WTC11 (cell line): ENCODE results near the gene SLC8B1. TPM values are rescaled to one million over a fixed set of nuclear protein-coding genes. Genes with fewer than 3 reads are reported as not detected.

ENCODE experiments used
- ATAC-seq: fragments of 200-7000 bp; cut with Tn5 transposase; 2 replicates; pipeline ENCODE4 v1.10.0; 2021; ENCODE audit warnings: mild to moderate bottlenecking, moderate library complexity
- CTCF ChIA-PET: fragments of 300-600 bp; sonication (Branson Sonifier 250); formaldehyde crosslinking; loops from one replicate; lab custom pipeline; 2021; ENCODE audit warnings: antibody characterized with exemption; lab: Charles Lee
- POLR2A ChIA-PET: fragments of 350-600 bp; sonication (Branson Sonifier 250); formaldehyde crosslinking; loops from one replicate; lab custom pipeline; 2021; ENCODE audit warnings: antibody characterized with exemption; lab: Charles Lee
- DNase-seq: peaks from one replicate; pipeline ENCODE4 v3.0.0; 2021; ENCODE audit warnings: low spot score
- H3K27ac Mint-ChIP-seq: 2 replicates; pipeline ENCODE4 v1.8.0; 2021; ENCODE audit warnings: mixed read lengths
- H3K27me3 Mint-ChIP-seq: 2 replicates; pipeline ENCODE4 v1.8.0; 2021; ENCODE audit warnings: low read depth, mild to moderate bottlenecking, moderate library complexity, mixed read lengths
- H3K36me3 Mint-ChIP-seq: 2 replicates; pipeline ENCODE4 v1.8.0; 2021; ENCODE audit warnings: mixed read lengths
- H3K4me1 Mint-ChIP-seq: 2 replicates; pipeline ENCODE4 v1.8.0; 2022; ENCODE audit warnings: mixed read lengths
- H3K4me3 Mint-ChIP-seq: 2 replicates; pipeline ENCODE4 v1.8.0; 2021; ENCODE audit warnings: mild to moderate bottlenecking, moderate library complexity, mixed read lengths
- H3K9me3 Mint-ChIP-seq: 2 replicates; pipeline ENCODE4 v1.8.0; 2021; ENCODE audit warnings: mixed read lengths
- FOXJ3 ChIP-seq: sonication (generic); formaldehyde crosslinking; IDR thresholded peaks from 2 replicates; pipeline ENCODE4 v1.9.0; 2021; ENCODE audit warnings: missing genetic modification reagents, mild to moderate bottlenecking, borderline replicate concordance
- HMGA2 ChIP-seq: fragments of 250-450 bp; sonication (Bioruptor Pico); IDR thresholded peaks from 2 replicates; pipeline ENCODE4 v1.4.0; 2021; ENCODE audit warnings: mild to moderate bottlenecking, moderate library complexity
- JAZF1 ChIP-seq: fragments of 250-450 bp; sonication (Bioruptor Pico); IDR thresholded peaks from 2 replicates; pipeline ENCODE4 v1.9.0; 2021; ENCODE audit warnings: moderate library complexity, mild to moderate bottlenecking, inconsistent platforms
- MYBL2 ChIP-seq: sonication (generic); formaldehyde crosslinking; IDR thresholded peaks from 2 replicates; pipeline ENCODE4 v1.8.1; 2023; ENCODE audit warnings: mild to moderate bottlenecking, moderate library complexity, missing genetic modification reagents
- NFATC4 ChIP-seq: fragments of 250-450 bp; sonication (Bioruptor Pico); IDR thresholded peaks from 2 replicates; pipeline ENCODE4 v1.9.0; 2021; ENCODE audit warnings: mild to moderate bottlenecking
- NR2C2 ChIP-seq: sonication (generic); formaldehyde crosslinking; IDR thresholded peaks from 2 replicates; pipeline ENCODE4 v1.8.0; 2022; ENCODE audit warnings: mild to moderate bottlenecking, missing genetic modification reagents
- NR3C1 ChIP-seq: sonication (generic); formaldehyde crosslinking; conservative IDR thresholded peaks from 2 replicates; pipeline ENCODE4 v1.8.1; 2023; ENCODE audit warnings: low read depth, mild to moderate bottlenecking, missing genetic modification reagents
- PRRX2 ChIP-seq: fragments of 250-450 bp; sonication (Bioruptor Pico); IDR thresholded peaks from 2 replicates; pipeline ENCODE4 v1.8.0; 2021; ENCODE audit warnings: mild to moderate bottlenecking
- RELA ChIP-seq: sonication (generic); formaldehyde crosslinking; IDR thresholded peaks from 2 replicates; pipeline ENCODE4 v1.8.1; 2022; ENCODE audit warnings: missing genetic modification reagents, mild to moderate bottlenecking, borderline replicate concordance
- TEAD1 ChIP-seq: sonication (generic); formaldehyde crosslinking; IDR thresholded peaks from 2 replicates; pipeline ENCODE4 v1.8.0; 2022; ENCODE audit warnings: mild to moderate bottlenecking, missing genetic modification reagents
- TEAD4 ChIP-seq: sonication (generic); formaldehyde crosslinking; IDR thresholded peaks from 2 replicates; pipeline ENCODE4 v1.8.0; 2022; ENCODE audit warnings: mild to moderate bottlenecking, missing genetic modification reagents
- TP53 ChIP-seq: sonication (generic); formaldehyde crosslinking; IDR thresholded peaks from 2 replicates; pipeline ENCODE4 v1.8.1; 2023; ENCODE audit warnings: mild to moderate bottlenecking, missing genetic modification reagents
- ZNF138 ChIP-seq: sonication (generic); formaldehyde crosslinking; conservative IDR thresholded peaks from 2 replicates; pipeline ENCODE4 v1.8.1; 2022; ENCODE audit warnings: mild to moderate bottlenecking, moderate library complexity, missing genetic modification reagents
- ZNF317 ChIP-seq: sonication (generic); formaldehyde crosslinking; IDR thresholded peaks from 2 replicates; pipeline ENCODE4 v1.8.1; 2023; ENCODE audit warnings: low read depth, mild to moderate bottlenecking, moderate library complexity, missing genetic modification reagents, borderline replicate concordance
- total RNA-seq: library from RNA; stranded (reverse); gene quantifications from 3 replicates; pipeline ENCODE4 v1.2.3, GENCODE V29; 2021
- TF ChIP-seq, protein P1 (sequence below): sonication (generic); formaldehyde crosslinking; IDR thresholded peaks from 2 replicates; pipeline ENCODE4 v1.8.1; 2023; ENCODE audit warnings: mild to moderate bottlenecking, missing genetic modification reagents, moderate library complexity
- TF ChIP-seq, protein P2 (sequence below): sonication (generic); formaldehyde crosslinking; IDR thresholded peaks from 2 replicates; pipeline ENCODE4 v1.8.1; 2022; ENCODE audit warnings: mild to moderate bottlenecking, missing genetic modification reagents, moderate library complexity, borderline replicate concordance
- TF ChIP-seq, protein P3 (sequence below): sonication (generic); formaldehyde crosslinking; IDR thresholded peaks from 2 replicates; pipeline ENCODE4 v1.8.1; 2022; ENCODE audit warnings: low read depth, mild to moderate bottlenecking, moderate library complexity, missing genetic modification reagents, borderline replicate concordance
- TF ChIP-seq, protein P4 (sequence below): sonication (generic); formaldehyde crosslinking; IDR thresholded peaks from 2 replicates; pipeline ENCODE4 v1.8.1; 2023; ENCODE audit warnings: mild to moderate bottlenecking, missing genetic modification reagents, moderate library complexity
- TF ChIP-seq, protein P5 (sequence below): fragments of 250-450 bp; sonication (Bioruptor Pico); IDR thresholded peaks from 2 replicates; pipeline ENCODE4 v1.8.0; 2021; ENCODE audit warnings: mild to moderate bottlenecking

SLC8B1 gene
- total RNA-seq, 1 experiment from 2014 or later = 13.8 TPM

DNA sequence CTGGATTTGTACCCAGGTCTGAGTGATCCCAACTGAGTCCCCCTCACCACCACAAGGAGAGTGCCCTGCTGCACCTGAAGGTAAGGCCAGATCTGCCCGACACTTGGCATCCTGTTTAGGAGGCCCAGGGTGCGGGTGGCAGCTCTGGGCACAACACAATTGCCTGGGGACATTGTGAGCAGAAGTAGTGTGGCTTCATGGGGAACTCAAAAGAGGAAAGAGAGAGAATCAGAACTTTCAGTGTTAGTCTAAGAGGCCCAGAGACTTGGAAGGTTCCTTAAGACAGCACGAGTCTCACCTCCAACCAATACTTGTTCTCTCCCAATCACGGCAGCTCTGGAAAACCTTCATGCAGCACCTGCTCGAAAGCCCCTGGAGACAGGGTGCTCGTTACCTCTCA lies 6.6 kb upstream of the SLC8B1 start:
- Mint-ChIP-seq H3K27ac (no peak overlapping the region), H3K27me3 (no peaks in the 10 kb centered on the region; the same call in 1 of the 2 replicates)
- ATAC-seq = no peak
- DNase-seq = no peak
- no peak for TF ChIP-seq TEAD1 (CRISPR knock-in tag)
- no peak for TF ChIP-seq JAZF1 (CRISPR knock-in tag)
- TF ChIP-seq ZNF138 (CRISPR knock-in tag) = no peak
- TF ChIP-seq NR3C1 (CRISPR knock-in tag) = no peak
- TF ChIP-seq RELA (CRISPR knock-in tag) = no peak
- TF ChIP-seq, protein P1, sequence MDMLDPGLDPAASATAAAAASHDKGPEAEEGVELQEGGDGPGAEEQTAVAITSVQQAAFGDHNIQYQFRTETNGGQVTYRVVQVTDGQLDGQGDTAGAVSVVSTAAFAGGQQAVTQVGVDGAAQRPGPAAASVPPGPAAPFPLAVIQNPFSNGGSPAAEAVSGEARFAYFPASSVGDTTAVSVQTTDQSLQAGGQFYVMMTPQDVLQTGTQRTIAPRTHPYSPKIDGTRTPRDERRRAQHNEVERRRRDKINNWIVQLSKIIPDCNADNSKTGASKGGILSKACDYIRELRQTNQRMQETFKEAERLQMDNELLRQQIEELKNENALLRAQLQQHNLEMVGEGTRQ = no peak
- TF ChIP-seq FOXJ3 = no peak
- TF ChIP-seq MYBL2 (CRISPR knock-in tag) = no peak
- TF ChIP-seq, protein P2, sequence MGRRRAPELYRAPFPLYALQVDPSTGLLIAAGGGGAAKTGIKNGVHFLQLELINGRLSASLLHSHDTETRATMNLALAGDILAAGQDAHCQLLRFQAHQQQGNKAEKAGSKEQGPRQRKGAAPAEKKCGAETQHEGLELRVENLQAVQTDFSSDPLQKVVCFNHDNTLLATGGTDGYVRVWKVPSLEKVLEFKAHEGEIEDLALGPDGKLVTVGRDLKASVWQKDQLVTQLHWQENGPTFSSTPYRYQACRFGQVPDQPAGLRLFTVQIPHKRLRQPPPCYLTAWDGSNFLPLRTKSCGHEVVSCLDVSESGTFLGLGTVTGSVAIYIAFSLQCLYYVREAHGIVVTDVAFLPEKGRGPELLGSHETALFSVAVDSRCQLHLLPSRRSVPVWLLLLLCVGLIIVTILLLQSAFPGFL (CRISPR knock-in tag) = no peak
- TF ChIP-seq, protein P3, sequence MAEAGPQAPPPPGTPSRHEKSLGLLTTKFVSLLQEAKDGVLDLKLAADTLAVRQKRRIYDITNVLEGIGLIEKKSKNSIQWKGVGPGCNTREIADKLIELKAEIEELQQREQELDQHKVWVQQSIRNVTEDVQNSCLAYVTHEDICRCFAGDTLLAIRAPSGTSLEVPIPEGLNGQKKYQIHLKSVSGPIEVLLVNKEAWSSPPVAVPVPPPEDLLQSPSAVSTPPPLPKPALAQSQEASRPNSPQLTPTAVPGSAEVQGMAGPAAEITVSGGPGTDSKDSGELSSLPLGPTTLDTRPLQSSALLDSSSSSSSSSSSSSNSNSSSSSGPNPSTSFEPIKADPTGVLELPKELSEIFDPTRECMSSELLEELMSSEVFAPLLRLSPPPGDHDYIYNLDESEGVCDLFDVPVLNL (CRISPR knock-in tag) = no peak
- TF ChIP-seq, all 79 proteins: peak for 0
- POLR2A ChIA-PET = no interaction called here
- CTCF ChIA-PET = no interaction called here
- Mint-ChIP-seq H3K36me3 (no peaks in the 10 kb centered on the region), H3K9me3 (no peaks in the 10 kb centered on the region), H3K4me1 (peaks cover 15% of the 10 kb centered on the region), H3K4me3 (no peak overlapping the region)

DNA sequence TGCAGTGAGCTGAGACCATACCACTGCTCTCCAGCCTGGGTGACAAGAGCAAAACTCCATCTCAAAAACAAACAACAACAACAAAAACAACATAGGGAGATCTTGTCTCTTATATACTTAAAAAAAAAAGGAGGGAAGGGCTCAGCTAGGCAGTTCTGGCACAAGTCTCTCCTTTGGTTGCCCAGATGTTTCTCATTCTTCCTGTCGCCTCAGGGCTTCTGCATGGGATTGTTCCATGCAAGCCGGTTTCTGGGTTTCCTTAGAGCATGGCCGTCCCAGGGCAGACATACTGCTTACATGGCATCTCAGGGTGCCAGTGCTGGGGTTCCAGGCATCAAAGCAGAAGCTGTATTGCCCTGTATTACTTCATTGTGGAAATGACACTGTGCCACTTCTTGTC lies 5.2 kb upstream of the SLC8B1 start:
- H3K27me3 Mint-ChIP-seq = peaks cover 4% of the 10 kb centered on the region
- H3K36me3 Mint-ChIP-seq = no peaks in the 10 kb centered on the region
- no peak overlapping the region for H3K27ac Mint-ChIP-seq
- H3K4me3 Mint-ChIP-seq = no peak overlapping the region
- ChIA-PET POLR2A (no interaction called here), CTCF (interaction anchor here (1.0 kb wide), 1 partner anchor 86 kb away, joined by 3 read pairs; no protein-coding TSS in a partner anchor)
- no peak for ATAC-seq
- H3K4me1 Mint-ChIP-seq = peaks cover 16% of the 10 kb centered on the region
- no peak for TF ChIP-seq HMGA2 (CRISPR knock-in tag)
- no peak for TF ChIP-seq PRRX2 (CRISPR knock-in tag)
- TF ChIP-seq ZNF317 = no peak
- TF ChIP-seq TP53 (CRISPR knock-in tag) = no peak
- no peak for TF ChIP-seq NR2C2 (CRISPR knock-in tag)
- TF ChIP-seq, protein P4, sequence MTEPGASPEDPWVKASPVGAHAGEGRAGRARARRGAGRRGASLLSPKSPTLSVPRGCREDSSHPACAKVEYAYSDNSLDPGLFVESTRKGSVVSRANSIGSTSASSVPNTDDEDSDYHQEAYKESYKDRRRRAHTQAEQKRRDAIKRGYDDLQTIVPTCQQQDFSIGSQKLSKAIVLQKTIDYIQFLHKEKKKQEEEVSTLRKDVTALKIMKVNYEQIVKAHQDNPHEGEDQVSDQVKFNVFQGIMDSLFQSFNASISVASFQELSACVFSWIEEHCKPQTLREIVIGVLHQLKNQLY (CRISPR knock-in tag) = no peak
- TF ChIP-seq, protein P5, sequence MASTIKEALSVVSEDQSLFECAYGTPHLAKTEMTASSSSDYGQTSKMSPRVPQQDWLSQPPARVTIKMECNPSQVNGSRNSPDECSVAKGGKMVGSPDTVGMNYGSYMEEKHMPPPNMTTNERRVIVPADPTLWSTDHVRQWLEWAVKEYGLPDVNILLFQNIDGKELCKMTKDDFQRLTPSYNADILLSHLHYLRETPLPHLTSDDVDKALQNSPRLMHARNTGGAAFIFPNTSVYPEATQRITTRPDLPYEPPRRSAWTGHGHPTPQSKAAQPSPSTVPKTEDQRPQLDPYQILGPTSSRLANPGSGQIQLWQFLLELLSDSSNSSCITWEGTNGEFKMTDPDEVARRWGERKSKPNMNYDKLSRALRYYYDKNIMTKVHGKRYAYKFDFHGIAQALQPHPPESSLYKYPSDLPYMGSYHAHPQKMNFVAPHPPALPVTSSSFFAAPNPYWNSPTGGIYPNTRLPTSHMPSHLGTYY (CRISPR knock-in tag) = no peak
- no peak for TF ChIP-seq RELA (CRISPR knock-in tag)
- TF ChIP-seq, protein P1 = no peak
- no peak for TF ChIP-seq TEAD4 (CRISPR knock-in tag)
- no peak for TF ChIP-seq NFATC4 (CRISPR knock-in tag)
- DNase-seq = no peak
- H3K9me3 Mint-ChIP-seq = no peaks in the 10 kb centered on the region
